B cell (primary cell): ENCODE data around the gene IGF1. TPM values are rescaled to one million over a fixed set of nuclear protein-coding genes. Genes with fewer than 3 reads are reported as not detected.
A peak's percentile ranks its signal among the peaks of the same experiment; 100 is the strongest.

Source experiments
- ATAC-seq: fragments of 200-7000 bp; cut with Tn5 transposase; one replicate; pipeline ENCODE4 v1.10.0; 2021; ENCODE audit warnings: low read depth, mild to moderate bottlenecking, moderate number of reproducible peaks, moderate library complexity
- CTCF ChIA-PET: fragments of 350-600 bp; sonication (Branson Sonifier 250); formaldehyde crosslinking; loops from one replicate; lab custom pipeline; 2021; ENCODE audit warnings: antibody characterized with exemption, inconsistent platforms; lab: Charles Lee
- POLR2A ChIA-PET: fragments of 350-600 bp; sonication (Branson Sonifier 250); formaldehyde crosslinking; loops from one replicate; lab custom pipeline; 2021; ENCODE audit warnings: antibody characterized with exemption; lab: Charles Lee
- DNase-seq: peaks from one replicate; pipeline ENCODE4 v3.0.0; 2013
- H2AFZ ChIP-seq: 2 replicates; pipeline ENCODE4 v1.6.1; 2012; ENCODE audit warnings: mild to moderate bottlenecking, low read depth, low read length; ENCODE audit not compliant: insufficient read depth, poor library complexity, severe bottlenecking
- H3K27ac ChIP-seq, 2 donors: 1 replicate in 1 of 2; 2 replicates in 1 of 2; pipeline ENCODE4 v1.5.1; 2012 to 2013; ENCODE audit warnings: low read length in 2 of 2, mild to moderate bottlenecking in 2 of 2, moderate library complexity in 1 of 2
- H3K27me3 ChIP-seq, 4 experiments: fragments of 200-600 bp in 1 of 4; sonication (generic) in 1 of 4; replicated peaks in 1 of 4; 1 replicate in 2 of 4; 2 replicates in 2 of 4; pipeline versions ENCODE4 v1.6.1 to v1.7.0; 2013 to 2016; ENCODE audit warnings: low read length in 3 of 4, mild to moderate bottlenecking in 2 of 4, mixed read lengths in 1 of 4, moderate library complexity in 1 of 4; ENCODE audit not compliant: insufficient read depth in 4 of 4, control insufficient read depth in 3 of 4; ENCODE audit errors: control extremely low read depth in 1 of 4
- H3K36me3 ChIP-seq, 2 experiments: replicated peaks in 1 of 2; 1 replicate in 1 of 2; 2 replicates in 1 of 2; pipeline versions ENCODE4 v1.6.1 to v1.7.1; 2013; ENCODE audit warnings: low read length in 1 of 2; ENCODE audit not compliant: insufficient read depth in 2 of 2, control insufficient read depth in 1 of 2; ENCODE audit errors: control extremely low read depth in 1 of 2, extremely low read depth in 1 of 2
- H3K4me1 ChIP-seq, 2 donors: fragments of 200-600 bp in 1 of 2; sonication (generic) in 1 of 2; 1 replicate in 1 of 2; 2 replicates in 1 of 2; pipeline versions ENCODE4 v1.5.1 to v1.6.1; 2013 to 2017; ENCODE audit warnings: low read length in 2 of 2; ENCODE audit not compliant: control insufficient read depth in 2 of 2, insufficient read depth in 2 of 2
- H3K4me2 ChIP-seq: replicated peaks from 2 replicates; pipeline ENCODE3; 2012; ENCODE audit warnings: mild to moderate bottlenecking, low read depth, low read length; ENCODE audit not compliant: poor library complexity, severe bottlenecking
- H3K4me3 ChIP-seq, 5 experiments: fragments of 200-600 bp in 1 of 5; sonication (generic) in 1 of 5; 1 replicate in 3 of 5; 2 replicates in 2 of 5; pipeline versions ENCODE4 v1.5.1 to v1.7.0; 2011 to 2016; ENCODE audit warnings: low read length in 4 of 5, mild to moderate bottlenecking in 4 of 5, low read depth in 2 of 5, control low read depth in 1 of 5, moderate library complexity in 1 of 5; ENCODE audit not compliant: insufficient read depth in 1 of 5; ENCODE audit errors: control extremely low read depth in 1 of 5, extremely low read depth in 1 of 5
- H3K79me2 ChIP-seq: fragments of 200-600 bp; sonication (generic); one replicate; pipeline ENCODE4 v1.6.0; 2016; ENCODE audit warnings: low read length; ENCODE audit not compliant: control insufficient read depth, insufficient read depth
- H3K9ac ChIP-seq: fragments of 200-600 bp; sonication (generic); 2 replicates; pipeline ENCODE4 v1.6.1; 2017; ENCODE audit warnings: mild to moderate bottlenecking, low read length, moderate library complexity
- H3K9me3 ChIP-seq, 3 donors: one replicate each; pipeline versions ENCODE4 v1.6.1 to v1.7.1; 2013; ENCODE audit warnings: low read length in 2 of 3; ENCODE audit not compliant: control insufficient read depth in 2 of 3, insufficient read depth in 1 of 3; ENCODE audit errors: control extremely low read depth in 1 of 3
- H4K20me1 ChIP-seq: 2 replicates; pipeline ENCODE4 v1.6.0; 2012; ENCODE audit warnings: mild to moderate bottlenecking, low read length; ENCODE audit not compliant: insufficient read depth, control insufficient read depth, poor library complexity, severe bottlenecking
- H3K27ac Mint-ChIP-seq: one replicate; pipeline ENCODE4 v1.8.0; 2021; ENCODE audit warnings: mixed read lengths
- H3K27me3 Mint-ChIP-seq: one replicate; pipeline ENCODE4 v1.8.0; 2021; ENCODE audit warnings: mixed read lengths
- H3K4me1 Mint-ChIP-seq: one replicate; pipeline ENCODE4 v1.8.0; 2021; ENCODE audit warnings: mixed read lengths
- H3K4me3 Mint-ChIP-seq: one replicate; pipeline ENCODE4 v1.8.0; 2021; ENCODE audit warnings: mixed read lengths
- H3K9me3 Mint-ChIP-seq: one replicate; pipeline ENCODE4 v1.8.0; 2022; ENCODE audit warnings: mixed read lengths; ENCODE audit not compliant: insufficient read depth
- CTCF ChIP-seq: fragments of 200-600 bp; IDR thresholded peaks from one replicate; pipeline ENCODE4 v1.8.0; 2022; ENCODE audit warnings: antibody characterized with exemption, mild to moderate bottlenecking
- EZH2 ChIP-seq: IDR thresholded peaks from 2 replicates; pipeline ENCODE4 v1.6.1; 2012; ENCODE audit warnings: borderline replicate concordance, low read depth, mild to moderate bottlenecking, moderate library complexity, low read length; ENCODE audit not compliant: insufficient read depth, poor library complexity, severe bottlenecking
- WGBS: methylation state at CpG from one replicate; pipeline ENCODE4 v1.1.5; 2013; ENCODE audit warnings: missing lambda C conversion rate; ENCODE audit not compliant: insufficient coverage; 5-methylcytosine and 5-hydroxymethylcytosine counted together
- intact Hi-C: fragments of 100-400 bp; cut with micrococcal nuclease; formaldehyde crosslinking; loops from one replicate; pipeline ENCODE4 v1.10.0; 2022
- polyA plus RNA-seq: library from polyadenylated mRNA; depleted of rRNA; stranded (reverse); fragments of >200 nt; gene quantifications from 2 replicates; pipeline ENCODE4 v1.2.3, GENCODE V29; 2012
- total RNA-seq, 2 donors: library from RNA; stranded (reverse); fragments of 120-200 nt in 1 of 2; gene quantifications; 1 replicate in 1 of 2; 2 replicates in 1 of 2; pipeline versions ENCODE4 v1.2.3 to v1.2.4, GENCODE V29; 2013 to 2022

Gene IGF1
- total and polyA plus RNA-seq, 2 donors (not counting 1 experiment from before 2014, with no cell fraction given), result 0.21 TPM; not detected in 1

- no peaks in the 10 kb centered on the region for H3K79me2 ChIP-seq
- peaks cover 15 to 20% of the 10 kb centered on the region in 2 donors for H3K4me1 ChIP-seq
- TF ChIP-seq EZH2 (no peak), CTCF (no peak)
- no peaks in the 10 kb centered on the region for H4K20me1 ChIP-seq
- H3K27me3 Mint-ChIP-seq, result peaks cover 20% of the 10 kb centered on the region
- peaks cover 0 to 4% (median 2%) of the 10 kb centered on the region in 4 experiments for H3K27me3 ChIP-seq
- no peaks in the 10 kb centered on the region for H3K36me3 ChIP-seq
- no peak overlapping the region for H3K4me3 Mint-ChIP-seq
- H3K4me1 Mint-ChIP-seq, result peaks cover 17% of the 10 kb centered on the region
- peak overlapping the region; percentile 47 for H3K4me2 ChIP-seq
- DNase-seq (no peak), ATAC-seq (no peak)
- intact Hi-C loops, result no loop called here
- H3K27ac ChIP-seq, result peak overlapping the region in 1 of 2 donors; percentile 40
- H3K9me3 ChIP-seq, result no peaks in the 10 kb centered on the region
- 0% methylated on average over 2 of the region's 4 CpGs for WGBS
- H3K9ac ChIP-seq, result peak overlapping the region; percentile 38
- peak overlapping the region; percentile 24 for H2AFZ ChIP-seq
- H3K9me3 Mint-ChIP-seq, result no peaks in the 10 kb centered on the region
- CTCF ChIA-PET, result interaction anchor here (1.2 to 1.3 kb wide), 2 partner anchors 301 to 309 kb away, joined by 3 to 4 read pairs; no protein-coding TSS in a partner anchor
- no peak overlapping the region for H3K27ac Mint-ChIP-seq
- peak overlapping the region in 1 of 5 experiments; percentile 32 for H3K4me3 ChIP-seq
- POLR2A ChIA-PET, result no interaction called here
Measured at GRCh38 chr12:102478405-102479098, 1.8 kb downstream of the IGF1 start.

GRCh38 chr12:102475355-102475754 is 5.0 kb downstream of the IGF1 start:
- no peak overlapping the region for H3K9ac ChIP-seq
- Mint-ChIP-seq H3K27ac (no peak overlapping the region), H3K27me3 (peaks cover 23% of the 10 kb centered on the region), H3K4me3 (no peak overlapping the region), H3K4me1 (no peaks in the 10 kb centered on the region), H3K9me3 (no peaks in the 10 kb centered on the region)
- POLR2A ChIA-PET, result no interaction called here
- H3K4me2 ChIP-seq, result no peak overlapping the region
- ATAC-seq, result no peak
- H3K9me3 ChIP-seq, result no peaks in the 10 kb centered on the region
- no peak for TF ChIP-seq EZH2
- no peak for TF ChIP-seq CTCF
- intact Hi-C loops, result no loop called here
- no peak overlapping the region for H3K4me3 ChIP-seq
- no peak overlapping the region for H3K27ac ChIP-seq
- peaks cover 8 to 12% of the 10 kb centered on the region in 2 donors for H3K4me1 ChIP-seq
- 95% methylated on average over 5 of the region's 9 CpGs for WGBS
- no peak for DNase-seq
- H3K36me3 ChIP-seq, result no peaks in the 10 kb centered on the region
- H4K20me1 ChIP-seq, result no peaks in the 10 kb centered on the region
- H3K27me3 ChIP-seq, result peaks cover 0 to 4% (median 2%) of the 10 kb centered on the region in 4 experiments
- H3K79me2 ChIP-seq, result no peaks in the 10 kb centered on the region
- CTCF ChIA-PET, result no interaction called here
- no peak overlapping the region for H2AFZ ChIP-seq
